GM23248 (cell line): Measurements from ENCODE around the gene DHRS7B.

Source experiments
- EZH2 ChIP-seq: fragments of 200-600 bp; sonication (generic); IDR thresholded peaks from 2 replicates; pipeline ENCODE4 v1.6.1; 2018; ENCODE audit warnings: antibody characterized with exemption, mild to moderate bottlenecking; ENCODE audit not compliant: insufficient read depth, poor library complexity, severe bottlenecking
- EZH2phosphoT487 ChIP-seq: fragments of 200-600 bp; sonication (generic); IDR thresholded peaks from 2 replicates; pipeline ENCODE4 v1.6.1; 2018; ENCODE audit warnings: antibody characterized with exemption, moderate library complexity, mild to moderate bottlenecking, low read depth; ENCODE audit not compliant: insufficient read depth

DNA sequence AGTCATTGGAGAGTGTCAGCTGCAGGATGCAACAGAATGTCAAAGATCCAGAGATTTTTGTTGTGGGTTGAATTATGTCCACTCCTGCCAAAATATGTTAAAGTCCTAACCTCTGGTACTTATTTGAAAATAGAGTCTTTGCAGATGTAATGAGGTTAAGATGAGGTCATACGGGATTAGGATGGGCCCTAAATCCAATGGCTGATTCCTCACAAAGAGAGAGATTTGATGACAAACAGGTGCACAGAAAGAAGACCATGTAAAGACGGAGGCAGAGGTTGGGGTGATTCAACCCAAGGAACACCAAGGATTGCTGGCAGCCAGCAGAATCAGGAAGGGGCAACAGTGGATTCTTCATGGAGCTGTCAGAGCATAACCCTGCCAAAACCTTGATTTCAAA lies 49.5 kb upstream of the DHRS7B start:
- TF ChIP-seq EZH2 (no peak), EZH2phosphoT487 (no peak)
